ENCODE results near the gene SETD6. TPM values are rescaled to one million over a fixed set of nuclear protein-coding genes. Genes with fewer than 3 reads are reported as not detected.

Gene SETD6
- total and polyA plus RNA-seq, 9 of the 15 experiments (the other 6 are each of a cell fraction or from before 2014, with no cell fraction given), result 9.2 to 40.9 (median 19.8) TPM

GRCh38 chr16:58485184-58485887 lies 30.0 kb upstream of the SETD6 start (continued):
- TF ChIP-seq E2F5 (CRISPR knock-in tag; IDR thresholded peaks at IDR 0.05) (no peak), OTX1 (CRISPR knock-in tag; IDR thresholded peaks at IDR 0.05) (no peak), RBM22 (IDR thresholded peaks at IDR 0.05; ENCODE audit: low read depth, low read length, poor library complexity, severe bottlenecking) (no peak)

- in situ Hi-C loops (cut with MboI), result no loop called here
- H3K4me2 ChIP-seq (ENCODE audit: insufficient read depth, low read length), result peak overlapping the region; percentile 58
- FAIRE-seq, result peak; percentile 65
- TF ChIP-seq ATF4 (CRISPR knock-in tag; IDR thresholded peaks at IDR 0.05) (no peak), ZC3H4 (CRISPR knock-in tag; IDR thresholded peaks at IDR 0.05; ENCODE audit: borderline replicate concordance) (no peak), ZNF431 (CRISPR knock-in tag; IDR thresholded peaks at IDR 0.05) (no peak), CC2D1A (IDR thresholded peaks at IDR 0.05) (peak; percentile 60; the same call in 1 of the 2 replicates), SNIP1 (IDR thresholded peaks at IDR 0.05; ENCODE audit: low read depth) (no peak), ZKSCAN3 (CRISPR knock-in tag; IDR thresholded peaks at IDR 0.05) (no peak), ATF7 (IDR thresholded peaks at IDR 0.05) (peak; percentile 17; the same call in 1 of the 2 replicates), SUPT5H (IDR thresholded peaks at IDR 0.05) (no peak), CREB3L1 (IDR thresholded peaks at IDR 0.05; ENCODE audit: borderline replicate concordance, low read depth) (no peak), ETV1 (tag; conservative IDR thresholded peaks at IDR 0.05; ENCODE audit: low read depth) (peak; percentile 39; the same call in 1 of the 2 replicates), RB1 (IDR thresholded peaks at IDR 0.05; ENCODE audit: low read depth) (peak; percentile 84; the same call in 1 of the 2 replicates), KLF1 (tag; IDR thresholded peaks at IDR 0.05) (no peak), MYNN (IDR thresholded peaks at IDR 0.05) (no peak), MYNN (CRISPR knock-in tag; IDR thresholded peaks at IDR 0.05) (no peak), L3MBTL2 (IDR thresholded peaks at IDR 0.05) (0 out of 2 replicates have a peak, but pooled peaks have one; percentile 21)
Observed at GRCh38 chr16:58487566-58488351, 27.6 kb upstream of the SETD6 start.

More at GRCh38 chr16:58487566-58488351, 27.6 kb upstream of the SETD6 start:
- intact Hi-C loops (cut with micrococcal nuclease), result loop anchor here (1.0 to 10.0 kb wide), 4 partner anchors 151 to 583 kb away; partner anchors contain the start of gene CFAP20
- CTCF ChIA-PET (ENCODE audit: low intra/inter-chr PET ratio), result interaction anchor here (0.6 to 4.1 kb wide), 6 partner anchors 143 to 588 kb away, joined by 3 to 59 read pairs (median 5); no protein-coding TSS in a partner anchor
- peak overlapping the region in 1 of 2 experiments; percentile 82; a peak in 2 of 4 replicates for H3K9ac ChIP-seq (ENCODE audit: insufficient read depth in 1 of 2, low read depth in 2 of 2, low read length in 2 of 2)
- H3K27ac ChIP-seq (ENCODE audit: extremely low read depth, low read depth, low read length), result no peak overlapping the region
- peak overlapping the region; percentile 67 for H2AFZ ChIP-seq (ENCODE audit: low read depth, low read length)
- H3K4me1 ChIP-seq (replicated peaks in 1 of 2; ENCODE audit: control insufficient read depth in 2 of 2, insufficient read depth in 2 of 2, low read length in 2 of 2), result peaks cover 10 to 24% of the 10 kb centered on the region in 2 experiments; a peak in 4 of 5 replicates
- no peaks in the 10 kb centered on the region for H3K9me1 ChIP-seq (ENCODE audit: control insufficient read depth, insufficient read depth, low read length)
- H3K36me3 ChIP-seq (ENCODE audit: control insufficient read depth, insufficient read depth, low read length), result no peaks in the 10 kb centered on the region
- no peak overlapping the region for H3K4me3 ChIP-seq
- no peaks in the 10 kb centered on the region; the same call in 1 of the 2 replicates for H4K20me1 ChIP-seq (replicated peaks; ENCODE audit: control insufficient read depth, insufficient read depth, low read length)
- no TSS peak for BruUV-seq (replicated peaks)
- DNase-seq (ENCODE audit: extremely low read depth in 1 of 4, low spot score in 3 of 4) (peak; percentile 83 to 87 (median 84)), ATAC-seq (peak; percentile 97)
- WGBS (ENCODE audit: insufficient coverage, low coverage, missing lambda C conversion rate), result 9% methylated on average over 34 of the region's 43 CpGs
- peaks cover 0 to 38% of the 10 kb centered on the region in 2 experiments; a peak in 3 of 5 replicates for H3K27me3 ChIP-seq (ENCODE audit: control insufficient read depth in 2 of 2, insufficient read depth in 2 of 2, low read length in 2 of 2)
- POLR2A ChIA-PET, result interaction anchor here (1.7 to 2.3 kb wide), 2 partner anchors 11 to 151 kb away, joined by 4 to 7 read pairs; no protein-coding TSS in a partner anchor
- no peaks in the 10 kb centered on the region for H3K79me2 ChIP-seq (ENCODE audit: control insufficient read depth, insufficient read depth, low read length)
- no peaks in the 10 kb centered on the region for H3K9me3 ChIP-seq (replicated peaks; ENCODE audit: control insufficient read depth, insufficient read depth, low read depth, low read length)
